ENCODE data around the gene RFX1. TPM values are rescaled to one million over a fixed set of nuclear protein-coding genes. Genes with fewer than 3 reads are reported as not detected.

Gene RFX1
- total and polyA plus RNA-seq, 9 of the 15 experiments (the other 6 are each of a cell fraction or from before 2014, with no cell fraction given), result 0.14 to 19.3 (median 1.2) TPM

GRCh38 chr19:14048443-14049153 is 42.5 kb upstream of the RFX1 start:
- H3K9me1 ChIP-seq (ENCODE audit: control insufficient read depth, insufficient read depth, low read length), result no peaks in the 10 kb centered on the region
- peak; percentile 77 to 86 (median 78) for DNase-seq (ENCODE audit: extremely low read depth in 1 of 4, low spot score in 3 of 4)
- H3K4me3 ChIP-seq, result no peak overlapping the region
- peak; percentile 94 for ATAC-seq
- intact Hi-C loops (cut with micrococcal nuclease), result no loop called here
- peak; percentile 88 for FAIRE-seq
- 0 out of 4 replicates have a peak overlapping the region, but pooled peaks of 1 of the 2 experiments have one; percentile 58 for H3K9ac ChIP-seq (ENCODE audit: insufficient read depth in 1 of 2, low read depth in 2 of 2, low read length in 2 of 2)
- peaks cover 27% of the 10 kb centered on the region; the same call in 2 of the 3 replicates for H3K36me3 ChIP-seq (ENCODE audit: control insufficient read depth, insufficient read depth, low read length)
- H3K27ac ChIP-seq (ENCODE audit: extremely low read depth, low read depth, low read length), result no peak overlapping the region
- no peak overlapping the region for H2AFZ ChIP-seq (ENCODE audit: low read depth, low read length)
- WGBS (ENCODE audit: insufficient coverage, low coverage, missing lambda C conversion rate), result 70% methylated on average over 8 of the region's 8 CpGs
- ChIA-PET POLR2A (interaction anchor here (0.8 kb wide), 1 partner anchor 87 kb away, joined by 3 read pairs; no protein-coding TSS in a partner anchor), CTCF (ENCODE audit: low intra/inter-chr PET ratio) (interaction anchor here (0.7 to 1.1 kb wide), 2 partner anchors 24 to 168 kb away, joined by 3 to 4 read pairs; partner anchors contain the start of gene MISP3)
- H3K27me3 ChIP-seq (ENCODE audit: control insufficient read depth in 2 of 2, insufficient read depth in 2 of 2, low read length in 2 of 2), result no peaks in the 10 kb centered on the region
- peaks cover 4% of the 10 kb centered on the region for H3K9me3 ChIP-seq (replicated peaks; ENCODE audit: control insufficient read depth, insufficient read depth, low read depth, low read length)
- H4K20me1 ChIP-seq (replicated peaks; ENCODE audit: control insufficient read depth, insufficient read depth, low read length), result no peaks in the 10 kb centered on the region
- no TSS peak for BruUV-seq (replicated peaks)
- H3K79me2 ChIP-seq (ENCODE audit: control insufficient read depth, insufficient read depth, low read length), result no peaks in the 10 kb centered on the region
- in situ Hi-C loops (cut with MboI), result no loop called here
- peaks cover 0 to 16% of the 10 kb centered on the region in 2 experiments; a peak in 2 of 5 replicates for H3K4me1 ChIP-seq (replicated peaks in 1 of 2; ENCODE audit: control insufficient read depth in 2 of 2, insufficient read depth in 2 of 2, low read length in 2 of 2)
- no peak overlapping the region for H3K4me2 ChIP-seq (ENCODE audit: insufficient read depth, low read length)
- TF ChIP-seq JUND (IDR thresholded peaks at IDR 0.05; ENCODE audit: borderline replicate concordance, low read depth, low read length) (peak; percentile 33; the same call in 1 of the 2 replicates), JUND (tag; IDR thresholded peaks at IDR 0.05; ENCODE audit: borderline replicate concordance, low read depth, low read length) (no peak; the same call in 2 of the 3 replicates), TRIM24 (IDR thresholded peaks at IDR 0.05) (peak in 1 of 2 experiments; percentile 41; a peak in 1 of 4 replicates), AFF1 (IDR thresholded peaks at IDR 0.05; ENCODE audit: low read depth in 1 of 2, partially characterized antibody in 2 of 2) (no peak), MLLT1 (IDR thresholded peaks at IDR 0.05) (no peak), JUN (IDR thresholded peaks at IDR 0.05; ENCODE audit: borderline replicate concordance, low read depth, low read length) (0 out of 2 replicates have a peak, but pooled peaks have one; percentile 26), JUN (CRISPR knock-in tag; IDR thresholded peaks at IDR 0.05; ENCODE audit: borderline replicate concordance) (no peak), CHAMP1 (IDR thresholded peaks at IDR 0.05) (0 out of 2 replicates have a peak, but pooled peaks have one; percentile 51), HCFC1 (IDR thresholded peaks at IDR 0.05; ENCODE audit: low read depth, low read length) (0 out of 2 replicates have a peak, but pooled peaks have one; percentile 37)
